Endodermal cell (in vitro differentiated cells): Measurements from ENCODE around the gene MRPS34. TPM values are rescaled to one million over a fixed set of nuclear protein-coding genes. Genes with fewer than 3 reads are reported as not detected.

Source experiments
- DNase-seq: peaks from one replicate; pipeline ENCODE4 v3.0.0-alpha.2; 2017
- H3K27ac ChIP-seq: 2 replicates; pipeline ENCODE4 v1.5.1; 2013; ENCODE audit warnings: mild to moderate bottlenecking, low read depth, low read length, moderate library complexity
- H3K27me3 ChIP-seq: 2 replicates; pipeline ENCODE4 v1.6.1; 2013; ENCODE audit warnings: mild to moderate bottlenecking, low read length, moderate library complexity; ENCODE audit not compliant: insufficient read depth, control insufficient read depth, poor library complexity, severe bottlenecking
- H3K36me3 ChIP-seq: 2 replicates; pipeline ENCODE4 v1.7.0; 2013; ENCODE audit warnings: mild to moderate bottlenecking, low read length, moderate library complexity; ENCODE audit not compliant: control insufficient read depth, insufficient read depth
- H3K4me1 ChIP-seq: one replicate; pipeline ENCODE4 v1.7.0; 2013; ENCODE audit warnings: low read length; ENCODE audit not compliant: control insufficient read depth, insufficient read depth
- H3K4me3 ChIP-seq: 2 replicates; pipeline ENCODE4 v1.5.1; 2013; ENCODE audit warnings: mild to moderate bottlenecking, low read length, moderate library complexity
- H3K9ac ChIP-seq: 2 replicates; pipeline ENCODE4 v1.6.1; 2013; ENCODE audit warnings: mild to moderate bottlenecking, low read length, moderate library complexity; ENCODE audit not compliant: poor library complexity, severe bottlenecking; ENCODE audit errors: extremely low read depth
- H3K9me3 ChIP-seq: 2 replicates; pipeline ENCODE4 v1.6.1; 2013; ENCODE audit warnings: mild to moderate bottlenecking, low read length, moderate library complexity; ENCODE audit not compliant: control insufficient read depth
- H3K27ac Mint-ChIP-seq: 2 replicates; pipeline ENCODE4 v1.8.0; 2020; ENCODE audit warnings: mixed read lengths
- H3K27me3 Mint-ChIP-seq: 2 replicates; pipeline ENCODE4 v1.8.0; 2021; ENCODE audit warnings: mild to moderate bottlenecking, mixed read lengths; ENCODE audit not compliant: insufficient read depth
- H3K36me3 Mint-ChIP-seq: 2 replicates; pipeline ENCODE4 v1.8.0; 2020; ENCODE audit warnings: low read depth, mixed read lengths
- H3K4me1 Mint-ChIP-seq: 2 replicates; pipeline ENCODE4 v1.8.0; 2020; ENCODE audit warnings: mixed read lengths
- H3K4me3 Mint-ChIP-seq: 2 replicates; pipeline ENCODE4 v1.8.0; 2020; ENCODE audit warnings: mild to moderate bottlenecking, moderate library complexity, mixed read lengths
- H3K9me3 Mint-ChIP-seq: 2 replicates; pipeline ENCODE4 v1.8.0; 2020; ENCODE audit warnings: mild to moderate bottlenecking, mixed read lengths
- whole genome bisulfite sequencing, 2 experiments: methylation state at CpG; one replicate each; pipeline versions ENCODE4 v1.1.5 to v1.1.7; 2013; ENCODE audit warnings: missing lambda C conversion rate in 2 of 2, mixed read lengths in 1 of 2; ENCODE audit not compliant: insufficient coverage in 1 of 2, insufficient read length in 1 of 2; 5-methylcytosine and 5-hydroxymethylcytosine counted together
- total RNA-seq, 2 donors: library from RNA; stranded (reverse); fragmentation: NEBNext Ultra II Directional in 1 of 2; extraction: Animal tissue kit (Norgen Biotek cat#: 25700) in 1 of 2; gene quantifications; 2 replicates in 1 of 2; 3 replicates in 1 of 2; pipeline ENCODE4 v1.2.1, GENCODE V29; 2021
- TF ChIP-seq, protein P1 (sequence below): fragments of 200-600 bp; sonication (generic); conservative IDR thresholded peaks from 2 replicates; pipeline ENCODE4 v1.5.0; 2021; ENCODE audit warnings: antibody characterized with exemption, mild to moderate bottlenecking

The MRPS34 gene
- total RNA-seq, 2 donors from 2014 or later = 137 to 164 TPM

DNA sequence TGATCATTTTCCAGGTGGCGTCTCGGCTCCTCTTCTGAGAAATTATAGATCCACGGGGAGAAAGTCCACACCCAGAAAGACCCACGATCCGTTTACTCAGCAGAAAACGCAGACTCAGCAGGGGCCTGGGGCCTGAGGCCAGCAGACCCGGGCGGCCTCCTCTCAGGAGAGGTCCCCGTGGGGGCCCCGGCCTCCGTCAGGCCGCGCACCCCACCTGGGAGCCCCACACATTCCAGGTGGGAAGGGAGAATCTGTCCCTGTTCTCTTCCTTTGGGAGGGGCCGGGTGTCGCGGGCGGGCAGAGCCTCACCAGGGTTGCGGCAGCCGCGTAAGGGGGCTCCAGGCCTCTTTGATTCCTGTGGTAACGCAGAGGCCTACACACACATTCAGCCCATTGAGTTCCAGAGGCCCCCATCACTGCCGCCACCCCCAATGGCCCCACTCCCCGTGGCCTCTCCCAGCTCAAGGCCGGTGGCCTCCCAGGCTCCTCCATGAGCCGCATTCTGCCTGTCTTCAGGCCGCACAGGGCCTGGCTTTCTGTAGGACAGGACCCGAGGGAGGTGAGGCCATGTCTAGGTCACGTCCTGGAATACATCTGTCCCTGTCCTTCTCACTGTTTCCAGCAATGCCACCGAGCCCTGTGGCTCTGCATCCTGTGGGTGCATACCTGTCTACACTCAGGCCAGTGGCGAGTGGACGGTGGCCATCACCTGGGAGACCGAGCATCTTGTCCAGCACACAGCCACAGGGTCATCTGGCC lies 22.2 kb upstream of the MRPS34 start:
- Histone ChIP-seq H3K27ac (no peak overlapping the region), H3K9me3 (peaks cover 26% of the 10 kb centered on the region), H3K36me3 (no peaks in the 10 kb centered on the region), H3K4me1 (no peaks in the 10 kb centered on the region), H3K9ac (no peak overlapping the region), H3K27me3 (no peaks in the 10 kb centered on the region), H3K4me3 (no peak overlapping the region)
- no peaks in the 10 kb centered on the region for H3K4me1 Mint-ChIP-seq
- 93 to 95% methylated on average over 18 to 32 of the region's 32 CpGs for WGBS, 2 experiments
- no peak overlapping the region for H3K4me3 Mint-ChIP-seq
- TF ChIP-seq, protein P1, sequence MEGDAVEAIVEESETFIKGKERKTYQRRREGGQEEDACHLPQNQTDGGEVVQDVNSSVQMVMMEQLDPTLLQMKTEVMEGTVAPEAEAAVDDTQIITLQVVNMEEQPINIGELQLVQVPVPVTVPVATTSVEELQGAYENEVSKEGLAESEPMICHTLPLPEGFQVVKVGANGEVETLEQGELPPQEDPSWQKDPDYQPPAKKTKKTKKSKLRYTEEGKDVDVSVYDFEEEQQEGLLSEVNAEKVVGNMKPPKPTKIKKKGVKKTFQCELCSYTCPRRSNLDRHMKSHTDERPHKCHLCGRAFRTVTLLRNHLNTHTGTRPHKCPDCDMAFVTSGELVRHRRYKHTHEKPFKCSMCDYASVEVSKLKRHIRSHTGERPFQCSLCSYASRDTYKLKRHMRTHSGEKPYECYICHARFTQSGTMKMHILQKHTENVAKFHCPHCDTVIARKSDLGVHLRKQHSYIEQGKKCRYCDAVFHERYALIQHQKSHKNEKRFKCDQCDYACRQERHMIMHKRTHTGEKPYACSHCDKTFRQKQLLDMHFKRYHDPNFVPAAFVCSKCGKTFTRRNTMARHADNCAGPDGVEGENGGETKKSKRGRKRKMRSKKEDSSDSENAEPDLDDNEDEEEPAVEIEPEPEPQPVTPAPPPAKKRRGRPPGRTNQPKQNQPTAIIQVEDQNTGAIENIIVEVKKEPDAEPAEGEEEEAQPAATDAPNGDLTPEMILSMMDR = no peak
- H3K36me3 Mint-ChIP-seq = peaks cover 25% of the 10 kb centered on the region
- no peak overlapping the region for H3K27ac Mint-ChIP-seq
- no peaks in the 10 kb centered on the region for H3K27me3 Mint-ChIP-seq
- no peak for DNase-seq
- peaks cover 41% of the 10 kb centered on the region for H3K9me3 Mint-ChIP-seq

DNA sequence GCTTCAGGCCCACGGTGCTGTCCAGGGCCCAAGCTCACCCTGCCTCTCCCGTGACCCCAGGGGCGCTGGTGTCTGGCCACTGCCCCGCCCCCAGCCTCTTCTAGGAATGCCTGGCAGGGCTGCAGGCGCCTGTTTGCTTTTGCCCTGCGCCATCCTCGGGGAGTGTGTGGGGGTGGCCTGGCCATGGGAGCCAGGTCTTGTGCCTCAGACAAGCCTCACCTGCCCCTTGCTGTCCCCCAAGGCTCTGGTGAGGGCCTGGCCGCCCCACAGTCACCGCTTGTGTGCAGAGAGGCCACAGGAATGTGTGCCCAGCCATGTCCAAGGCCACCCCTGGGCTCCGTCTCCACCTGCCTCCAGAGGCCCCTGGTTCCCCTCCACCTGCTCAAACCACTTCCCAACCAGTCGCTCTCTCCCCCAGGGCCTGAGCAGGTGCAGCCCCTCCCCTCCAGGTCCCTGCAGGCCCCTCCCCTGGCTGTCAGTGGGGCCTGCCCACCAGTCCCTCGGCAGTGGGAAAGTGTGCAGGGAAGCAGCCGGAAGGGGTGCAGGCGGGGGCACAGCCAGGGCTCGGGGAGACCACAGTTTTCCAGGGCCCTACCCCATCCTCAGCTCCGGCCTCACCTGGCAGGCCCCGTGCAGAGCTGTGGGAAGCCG lies 21.4 kb upstream of the MRPS34 start:
- TF ChIP-seq, protein P1 = no peak
- Histone ChIP-seq H3K9me3 (peaks cover 18% of the 10 kb centered on the region), H3K9ac (no peak overlapping the region), H3K27ac (no peak overlapping the region), H3K27me3 (no peaks in the 10 kb centered on the region), H3K4me1 (no peaks in the 10 kb centered on the region), H3K4me3 (no peak overlapping the region), H3K36me3 (no peaks in the 10 kb centered on the region)
- no peak overlapping the region for H3K4me3 Mint-ChIP-seq
- H3K27me3 Mint-ChIP-seq = no peaks in the 10 kb centered on the region
- no peaks in the 10 kb centered on the region for H3K4me1 Mint-ChIP-seq
- H3K27ac Mint-ChIP-seq = no peak overlapping the region
- 89 to 92% methylated on average over 6 to 18 of the region's 18 CpGs for WGBS, 2 experiments
- peaks cover 34% of the 10 kb centered on the region for H3K9me3 Mint-ChIP-seq
- H3K36me3 Mint-ChIP-seq = peaks cover 18% of the 10 kb centered on the region
- peak; percentile 40 for DNase-seq

GRCh38 chr16:1793578-1794220 lies 20.8 kb upstream of the MRPS34 start, which contains the start of gene IGFALS:
Gene IGFALS, minus strand, starts transcription at chr16:1793705. Its CDS starts 53 bp downstream, at chr16:1793652.
- Histone ChIP-seq H3K4me3 (no peak within 1 kb of the TSS), H3K36me3 (no peaks in the 10 kb centered on the region), H3K27ac (no peak within 1 kb of the TSS), H3K27me3 (no peaks in the 10 kb centered on the region), H3K4me1 (no peaks in the 10 kb centered on the region), H3K9me3 (peaks cover 12% of the 10 kb centered on the region), H3K9ac (no peak within 1 kb of the TSS)
- Mint-ChIP-seq H3K4me3 (no peak within 1 kb of the TSS), H3K4me1 (no peaks in the 10 kb centered on the region), H3K27me3 (no peaks in the 10 kb centered on the region), H3K36me3 (peaks cover 15% of the 10 kb centered on the region), H3K9me3 (peaks cover 27% of the 10 kb centered on the region), H3K27ac (no peak within 1 kb of the TSS)
- WGBS, 2 experiments = 90 to 93% methylated on average over 6 to 28 of the region's 28 CpGs
- no peak for DNase-seq
- TF ChIP-seq, protein P1 = no peak
